H9 (cell line): ENCODE results near the gene NRG3. TPM values are rescaled to one million over a fixed set of nuclear protein-coding genes. Genes with fewer than 3 reads are reported as not detected.

Experiments used
- DNase-seq: peaks from one replicate; pipeline ENCODE4 v3.0.0-alpha.2; 2017
- H2AFZ ChIP-seq: one replicate; pipeline ENCODE4 v1.6.1; 2013; ENCODE audit warnings: mild to moderate bottlenecking, low read length, control low read depth, moderate library complexity
- H2AK5ac ChIP-seq: 2 replicates; pipeline ENCODE4 v1.6.1; 2013; ENCODE audit warnings: low read length, control low read depth, mixed read lengths; ENCODE audit not compliant: insufficient read length
- H2BK120ac ChIP-seq: one replicate; pipeline ENCODE4 v1.6.1; 2013; ENCODE audit warnings: low read depth, mild to moderate bottlenecking, low read length, control low read depth, inconsistent platforms; ENCODE audit not compliant: poor library complexity, severe bottlenecking
- H2BK12ac ChIP-seq: 2 replicates; pipeline ENCODE4 v1.6.1; 2013; ENCODE audit warnings: low read length, control low read depth, mixed read lengths, low read depth; ENCODE audit not compliant: insufficient read length
- H2BK15ac ChIP-seq: 2 replicates; pipeline ENCODE4 v1.6.1; 2013; ENCODE audit warnings: low read depth, low read length, control low read depth
- H2BK20ac ChIP-seq: one replicate; pipeline ENCODE4 v1.6.1; 2013; ENCODE audit warnings: low read depth, mild to moderate bottlenecking, low read length, control low read depth, inconsistent platforms; ENCODE audit not compliant: poor library complexity, severe bottlenecking
- H2BK5ac ChIP-seq: 2 replicates; pipeline ENCODE4 v1.6.1; 2013; ENCODE audit warnings: low read length, control low read depth, mixed read lengths; ENCODE audit not compliant: insufficient read length
- H3K14ac ChIP-seq: 2 replicates; pipeline ENCODE4 v1.6.1; 2013; ENCODE audit warnings: low read length, control low read depth; ENCODE audit not compliant: insufficient read depth
- H3K18ac ChIP-seq: 2 replicates; pipeline ENCODE4 v1.6.1; 2013; ENCODE audit warnings: low read depth, mild to moderate bottlenecking, mixed read lengths, low read length, control low read depth; ENCODE audit not compliant: insufficient read length
- H3K23ac ChIP-seq: 2 replicates; pipeline ENCODE4 v1.6.1; 2013; ENCODE audit warnings: low read length, control low read depth, mixed read lengths, low read depth; ENCODE audit not compliant: insufficient read length
- H3K23me2 ChIP-seq: 2 replicates; pipeline ENCODE4 v1.6.1; 2013; ENCODE audit warnings: low read depth, mild to moderate bottlenecking, mixed read lengths, low read length, control low read depth; ENCODE audit not compliant: insufficient read length, poor library complexity, severe bottlenecking
- H3K27ac ChIP-seq: 2 replicates; pipeline ENCODE4 v1.5.1; 2013; ENCODE audit warnings: low read length, control low read depth, mixed read lengths, low read depth; ENCODE audit not compliant: insufficient read length
- H3K27me3 ChIP-seq: 2 replicates; pipeline ENCODE4 v1.6.1; 2013; ENCODE audit warnings: low read length, control low read depth, inconsistent platforms; ENCODE audit not compliant: insufficient read depth
- H3K4ac ChIP-seq: 2 replicates; pipeline ENCODE4 v1.6.1; 2013; ENCODE audit warnings: low read depth, mild to moderate bottlenecking, control low read depth, inconsistent platforms, low read length, moderate library complexity
- H3K4me1 ChIP-seq: 2 replicates; pipeline ENCODE4 v1.6.1; 2013; ENCODE audit warnings: low read length, control low read depth, inconsistent platforms; ENCODE audit not compliant: insufficient read depth
- H3K4me2 ChIP-seq: 2 replicates; pipeline ENCODE4 v1.6.1; 2013; ENCODE audit warnings: low read length, control low read depth, mixed read lengths; ENCODE audit not compliant: insufficient read length, insufficient read depth
- H3K56ac ChIP-seq: 2 replicates; pipeline ENCODE4 v1.6.1; 2013; ENCODE audit warnings: low read depth, mild to moderate bottlenecking, mixed read lengths, low read length, control low read depth; ENCODE audit not compliant: insufficient read length
- H3K79me1 ChIP-seq: 2 replicates; pipeline ENCODE4 v1.6.1; 2013; ENCODE audit warnings: low read depth, mild to moderate bottlenecking, moderate library complexity, low read length, control low read depth, inconsistent platforms; ENCODE audit not compliant: insufficient read depth, poor library complexity, severe bottlenecking
- H3K79me2 ChIP-seq: 2 replicates; pipeline ENCODE4 v1.6.1; 2013; ENCODE audit warnings: low read length, control low read depth, inconsistent platforms; ENCODE audit not compliant: insufficient read depth
- H3K9ac ChIP-seq: 2 replicates; pipeline ENCODE4 v1.6.1; 2013; ENCODE audit warnings: low read length, control low read depth, mixed read lengths; ENCODE audit not compliant: insufficient read length; ENCODE audit errors: extremely low read depth
- H3K9me3 ChIP-seq: one replicate; pipeline ENCODE4 v1.6.1; 2013; ENCODE audit warnings: low read depth, low read length, inconsistent platforms; ENCODE audit not compliant: control insufficient read depth
- H3T11ph ChIP-seq: one replicate; pipeline ENCODE4 v1.6.1; 2013; ENCODE audit warnings: mild to moderate bottlenecking, low read length, control low read depth, inconsistent platforms
- H4K20me1 ChIP-seq: one replicate; pipeline ENCODE4 v1.6.1; 2013; ENCODE audit not compliant: control insufficient read depth, insufficient read length, insufficient read depth
- H4K5ac ChIP-seq: 2 replicates; pipeline ENCODE4 v1.6.1; 2013; ENCODE audit warnings: low read depth, mild to moderate bottlenecking, mixed read lengths, low read length, control low read depth; ENCODE audit not compliant: insufficient read length
- H4K8ac ChIP-seq: replicated peaks from 2 replicates; pipeline ENCODE4 v1.6.1; 2013; ENCODE audit warnings: low read length, control low read depth, mixed read lengths, low read depth; ENCODE audit not compliant: insufficient read length
- H4K91ac ChIP-seq: 2 replicates; pipeline ENCODE4 v1.6.1; 2013; ENCODE audit warnings: low read depth, mild to moderate bottlenecking, moderate library complexity, mixed read lengths, low read length, control low read depth; ENCODE audit not compliant: insufficient read length
- H3K27ac Mint-ChIP-seq, 3 experiments: 2 replicates in 2 of 3; 3 replicates in 1 of 3; pipeline ENCODE4 v1.8.0; 2020 to 2021; ENCODE audit warnings: mixed read lengths in 3 of 3, mild to moderate bottlenecking in 1 of 3, moderate library complexity in 1 of 3
- H3K27me3 Mint-ChIP-seq: 2 replicates; pipeline ENCODE4 v1.8.0; 2021; ENCODE audit warnings: low read depth, mild to moderate bottlenecking, moderate library complexity, mixed read lengths
- H3K36me3 Mint-ChIP-seq, 3 experiments: 2 replicates in 2 of 3; 3 replicates in 1 of 3; pipeline ENCODE4 v1.8.0; 2020 to 2021; ENCODE audit warnings: low read depth in 3 of 3, mixed read lengths in 3 of 3; ENCODE audit not compliant: insufficient read depth in 1 of 3
- H3K4me1 Mint-ChIP-seq, 2 experiments: 2 replicates each; pipeline ENCODE4 v1.8.0; 2020; ENCODE audit warnings: mixed read lengths in 2 of 2
- H3K4me3 Mint-ChIP-seq, 2 experiments: 2 replicates in 1 of 2; 3 replicates in 1 of 2; pipeline ENCODE4 v1.8.0; 2020 to 2021; ENCODE audit warnings: mild to moderate bottlenecking in 2 of 2, mixed read lengths in 2 of 2, moderate library complexity in 1 of 2
- H3K9me3 Mint-ChIP-seq, 2 experiments: 2 replicates in 1 of 2; 3 replicates in 1 of 2; pipeline ENCODE4 v1.8.0; 2020; ENCODE audit warnings: mild to moderate bottlenecking in 2 of 2, mixed read lengths in 2 of 2, moderate library complexity in 1 of 2
- CTCF ChIP-seq: fragments of 200-600 bp; sonication (generic); conservative IDR thresholded peaks from 3 replicates; pipeline ENCODE4 v1.8.0; 2021; ENCODE audit warnings: antibody characterized with exemption, mild to moderate bottlenecking
- WGBS: extraction: QIAGEN DNeasy Blood & Tissue Kit; methylation state at CpG from one replicate; pipeline ENCODE4 v1.1.7; 2013; ENCODE audit warnings: missing lambda C conversion rate, low lambda C conversion rate, mixed read lengths; ENCODE audit not compliant: insufficient read length; ENCODE audit errors: extremely low coverage; 5-methylcytosine and 5-hydroxymethylcytosine counted together
- total RNA-seq: library from RNA; stranded (reverse); gene quantifications from 2 replicates; pipeline ENCODE4 v1.2.1, GENCODE V29; 2021

Gene NRG3
- total RNA-seq, 1 experiment from 2014 or later = 1.6 TPM

DNA sequence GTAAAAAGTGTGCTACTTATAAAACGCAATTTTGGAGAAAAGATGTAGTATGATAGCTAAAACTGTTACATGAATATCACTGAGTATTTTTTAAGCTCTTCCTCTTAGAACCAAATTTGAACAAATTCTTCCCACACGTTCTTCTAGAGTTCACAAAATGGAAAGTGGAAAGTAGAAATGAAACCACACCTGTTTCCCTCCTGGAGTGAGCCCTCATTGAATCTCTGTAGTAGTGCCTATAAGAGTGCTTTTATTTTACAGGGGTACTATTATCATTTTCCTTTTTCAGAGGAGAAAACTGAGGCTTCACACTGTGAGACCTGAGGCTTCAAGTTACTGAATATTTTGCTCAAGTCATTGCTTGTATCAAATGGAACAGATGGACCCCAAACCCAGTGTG, 393.0 kb downstream of the NRG3 start:
- no peaks in the 10 kb centered on the region for H3K9me3 Mint-ChIP-seq
- H3K36me3 Mint-ChIP-seq = no peaks in the 10 kb centered on the region
- H3K56ac ChIP-seq = no peak overlapping the region
- no peak for TF ChIP-seq CTCF
- no peak overlapping the region for H2AK5ac ChIP-seq
- no peak overlapping the region for H3T11ph ChIP-seq
- H3K27ac ChIP-seq = no peak overlapping the region
- H3K23ac ChIP-seq = no peak overlapping the region
- no peak overlapping the region for H4K5ac ChIP-seq
- H2AFZ ChIP-seq = no peak overlapping the region
- no peaks in the 10 kb centered on the region for H3K27me3 ChIP-seq
- H4K20me1 ChIP-seq = no peaks in the 10 kb centered on the region
- no peak for DNase-seq
- no peaks in the 10 kb centered on the region for H3K23me2 ChIP-seq
- H3K4ac ChIP-seq = no peak overlapping the region
- H4K8ac ChIP-seq = no peak overlapping the region
- no peak overlapping the region for H3K27ac Mint-ChIP-seq
- H3K14ac ChIP-seq = no peak overlapping the region
- no peak overlapping the region for H3K4me3 Mint-ChIP-seq
- no peak overlapping the region for H2BK15ac ChIP-seq
- no peaks in the 10 kb centered on the region for H3K9me3 ChIP-seq
- H3K9ac ChIP-seq = no peak overlapping the region
- WGBS = no CpG with 5 or more reads among the region's 2 CpGs
- H2BK120ac ChIP-seq = no peak overlapping the region
- H3K27me3 Mint-ChIP-seq = no peaks in the 10 kb centered on the region
- H2BK12ac ChIP-seq = no peak overlapping the region
- H3K79me1 ChIP-seq = no peaks in the 10 kb centered on the region
- no peak overlapping the region for H3K18ac ChIP-seq
- no peak overlapping the region for H3K4me2 ChIP-seq
- no peaks in the 10 kb centered on the region; the same call in 1 of the 2 replicates for H3K4me1 ChIP-seq
- no peak overlapping the region for H2BK5ac ChIP-seq
- H3K4me1 Mint-ChIP-seq = peaks cover 11% of the 10 kb centered on the region in 2 experiments
- no peak overlapping the region for H4K91ac ChIP-seq
- no peaks in the 10 kb centered on the region for H3K79me2 ChIP-seq
- H2BK20ac ChIP-seq = no peak overlapping the region
